NB4 (cell line): ENCODE measurements around the gene ZBTB20.

ENCODE experiments used
- DNase-seq: peaks from one replicate; pipeline ENCODE4 v3.0.0; 2010; ENCODE audit warnings: low read depth
- H3K4me3 ChIP-seq: one replicate; pipeline ENCODE4 v1.5.1; 2011; ENCODE audit warnings: mild to moderate bottlenecking, low read depth, low read length, moderate library complexity
- CTCF ChIP-seq: IDR thresholded peaks from one replicate; pipeline ENCODE4 v1.5.1; 2012; ENCODE audit warnings: low read depth, low read length
- MAX ChIP-seq: IDR thresholded peaks from 2 replicates; pipeline ENCODE4 v1.6.1; 2011; ENCODE audit warnings: low read depth, low read length
- MYC ChIP-seq: IDR thresholded peaks from 2 replicates; pipeline ENCODE4 v1.6.1; 2011; ENCODE audit warnings: low read depth, low read length
- POLR2A ChIP-seq: IDR thresholded peaks from 2 replicates; pipeline ENCODE4 v1.6.1; 2011; ENCODE audit warnings: mild to moderate bottlenecking; ENCODE audit not compliant: insufficient read length; ENCODE audit errors: extremely low read depth

The ZBTB20 gene

GRCh38 chr3:114319453-114319852 lies 827.6 kb downstream of the ZBTB20 start:
- no peak for TF ChIP-seq CTCF
- no peak for TF ChIP-seq POLR2A
- TF ChIP-seq MYC = no peak
- no peak for TF ChIP-seq MAX
- DNase-seq = no peak
- H3K4me3 ChIP-seq = no peak overlapping the region

GRCh38 chr3:114318295-114318694 lies 828.8 kb downstream of the ZBTB20 start:
- TF ChIP-seq POLR2A = no peak
- no peak for TF ChIP-seq CTCF
- no peak for TF ChIP-seq MYC
- no peak for TF ChIP-seq MAX

GRCh38 chr3:114314282-114314681 lies 832.8 kb downstream of the ZBTB20 start:
- DNase-seq = no peak
- TF ChIP-seq POLR2A = no peak
- no peak for TF ChIP-seq MYC
- no peak for TF ChIP-seq MAX
- TF ChIP-seq CTCF = no peak
- H3K4me3 ChIP-seq = no peak overlapping the region

More at GRCh38 chr3:114318295-114318694, 828.8 kb downstream of the ZBTB20 start:
- DNase-seq = no peak
- no peak overlapping the region for H3K4me3 ChIP-seq

- DNase-seq = no peak
- no peak for TF ChIP-seq MYC
- TF ChIP-seq POLR2A = no peak
- no peak for TF ChIP-seq CTCF
- no peak for TF ChIP-seq MAX
- no peak overlapping the region for H3K4me3 ChIP-seq
Measured at GRCh38 chr3:114313426-114313825, 833.7 kb downstream of the ZBTB20 start.

- DNase-seq = no peak
- TF ChIP-seq MYC = no peak
- TF ChIP-seq CTCF = no peak
- no peak for TF ChIP-seq MAX
- no peak for TF ChIP-seq POLR2A
Measured at GRCh38 chr3:114310695-114311094, 836.4 kb downstream of the ZBTB20 start.

GRCh38 chr3:114308830-114309229 lies 838.3 kb downstream of the ZBTB20 start:
- no peak overlapping the region for H3K4me3 ChIP-seq
- TF ChIP-seq CTCF (no peak), MAX (no peak), MYC (no peak), POLR2A (no peak)
- DNase-seq = no peak

More at GRCh38 chr3:114310695-114311094, 836.4 kb downstream of the ZBTB20 start:
- H3K4me3 ChIP-seq = no peak overlapping the region
